H9 (cell line): ENCODE data around the gene CHN1. TPM values are rescaled to one million over a fixed set of nuclear protein-coding genes. Genes with fewer than 3 reads are reported as not detected.

Experiments
- DNase-seq: peaks from one replicate; pipeline ENCODE4 v3.0.0-alpha.2; 2017
- H2AFZ ChIP-seq: one replicate; pipeline ENCODE4 v1.6.1; 2013; ENCODE audit warnings: mild to moderate bottlenecking, low read length, control low read depth, moderate library complexity
- H2AK5ac ChIP-seq: 2 replicates; pipeline ENCODE4 v1.6.1; 2013; ENCODE audit warnings: low read length, control low read depth, mixed read lengths; ENCODE audit not compliant: insufficient read length
- H2BK120ac ChIP-seq: one replicate; pipeline ENCODE4 v1.6.1; 2013; ENCODE audit warnings: low read depth, mild to moderate bottlenecking, low read length, control low read depth, inconsistent platforms; ENCODE audit not compliant: poor library complexity, severe bottlenecking
- H2BK12ac ChIP-seq: 2 replicates; pipeline ENCODE4 v1.6.1; 2013; ENCODE audit warnings: low read length, control low read depth, mixed read lengths, low read depth; ENCODE audit not compliant: insufficient read length
- H2BK15ac ChIP-seq: 2 replicates; pipeline ENCODE4 v1.6.1; 2013; ENCODE audit warnings: low read depth, low read length, control low read depth
- H2BK20ac ChIP-seq: one replicate; pipeline ENCODE4 v1.6.1; 2013; ENCODE audit warnings: low read depth, mild to moderate bottlenecking, low read length, control low read depth, inconsistent platforms; ENCODE audit not compliant: poor library complexity, severe bottlenecking
- H2BK5ac ChIP-seq: 2 replicates; pipeline ENCODE4 v1.6.1; 2013; ENCODE audit warnings: low read length, control low read depth, mixed read lengths; ENCODE audit not compliant: insufficient read length
- H3K14ac ChIP-seq: 2 replicates; pipeline ENCODE4 v1.6.1; 2013; ENCODE audit warnings: low read length, control low read depth; ENCODE audit not compliant: insufficient read depth
- H3K18ac ChIP-seq: 2 replicates; pipeline ENCODE4 v1.6.1; 2013; ENCODE audit warnings: low read depth, mild to moderate bottlenecking, mixed read lengths, low read length, control low read depth; ENCODE audit not compliant: insufficient read length
- H3K23ac ChIP-seq: 2 replicates; pipeline ENCODE4 v1.6.1; 2013; ENCODE audit warnings: low read length, control low read depth, mixed read lengths, low read depth; ENCODE audit not compliant: insufficient read length
- H3K23me2 ChIP-seq: 2 replicates; pipeline ENCODE4 v1.6.1; 2013; ENCODE audit warnings: low read depth, mild to moderate bottlenecking, mixed read lengths, low read length, control low read depth; ENCODE audit not compliant: insufficient read length, poor library complexity, severe bottlenecking
- H3K27ac ChIP-seq: 2 replicates; pipeline ENCODE4 v1.5.1; 2013; ENCODE audit warnings: low read length, control low read depth, mixed read lengths, low read depth; ENCODE audit not compliant: insufficient read length
- H3K27me3 ChIP-seq: 2 replicates; pipeline ENCODE4 v1.6.1; 2013; ENCODE audit warnings: low read length, control low read depth, inconsistent platforms; ENCODE audit not compliant: insufficient read depth
- H3K4ac ChIP-seq: 2 replicates; pipeline ENCODE4 v1.6.1; 2013; ENCODE audit warnings: low read depth, mild to moderate bottlenecking, control low read depth, inconsistent platforms, low read length, moderate library complexity
- H3K4me1 ChIP-seq: 2 replicates; pipeline ENCODE4 v1.6.1; 2013; ENCODE audit warnings: low read length, control low read depth, inconsistent platforms; ENCODE audit not compliant: insufficient read depth
- H3K4me2 ChIP-seq: 2 replicates; pipeline ENCODE4 v1.6.1; 2013; ENCODE audit warnings: low read length, control low read depth, mixed read lengths; ENCODE audit not compliant: insufficient read length, insufficient read depth
- H3K56ac ChIP-seq: 2 replicates; pipeline ENCODE4 v1.6.1; 2013; ENCODE audit warnings: low read depth, mild to moderate bottlenecking, mixed read lengths, low read length, control low read depth; ENCODE audit not compliant: insufficient read length
- H3K79me1 ChIP-seq: 2 replicates; pipeline ENCODE4 v1.6.1; 2013; ENCODE audit warnings: low read depth, mild to moderate bottlenecking, moderate library complexity, low read length, control low read depth, inconsistent platforms; ENCODE audit not compliant: insufficient read depth, poor library complexity, severe bottlenecking
- H3K79me2 ChIP-seq: 2 replicates; pipeline ENCODE4 v1.6.1; 2013; ENCODE audit warnings: low read length, control low read depth, inconsistent platforms; ENCODE audit not compliant: insufficient read depth
- H3K9ac ChIP-seq: 2 replicates; pipeline ENCODE4 v1.6.1; 2013; ENCODE audit warnings: low read length, control low read depth, mixed read lengths; ENCODE audit not compliant: insufficient read length; ENCODE audit errors: extremely low read depth
- H3K9me3 ChIP-seq: one replicate; pipeline ENCODE4 v1.6.1; 2013; ENCODE audit warnings: low read depth, low read length, inconsistent platforms; ENCODE audit not compliant: control insufficient read depth
- H3T11ph ChIP-seq: one replicate; pipeline ENCODE4 v1.6.1; 2013; ENCODE audit warnings: mild to moderate bottlenecking, low read length, control low read depth, inconsistent platforms
- H4K20me1 ChIP-seq: one replicate; pipeline ENCODE4 v1.6.1; 2013; ENCODE audit not compliant: control insufficient read depth, insufficient read length, insufficient read depth
- H4K5ac ChIP-seq: 2 replicates; pipeline ENCODE4 v1.6.1; 2013; ENCODE audit warnings: low read depth, mild to moderate bottlenecking, mixed read lengths, low read length, control low read depth; ENCODE audit not compliant: insufficient read length
- H4K8ac ChIP-seq: replicated peaks from 2 replicates; pipeline ENCODE4 v1.6.1; 2013; ENCODE audit warnings: low read length, control low read depth, mixed read lengths, low read depth; ENCODE audit not compliant: insufficient read length
- H4K91ac ChIP-seq: 2 replicates; pipeline ENCODE4 v1.6.1; 2013; ENCODE audit warnings: low read depth, mild to moderate bottlenecking, moderate library complexity, mixed read lengths, low read length, control low read depth; ENCODE audit not compliant: insufficient read length
- H3K27ac Mint-ChIP-seq, 3 experiments: 2 replicates in 2 of 3; 3 replicates in 1 of 3; pipeline ENCODE4 v1.8.0; 2020 to 2021; ENCODE audit warnings: mixed read lengths in 3 of 3, mild to moderate bottlenecking in 1 of 3, moderate library complexity in 1 of 3
- H3K27me3 Mint-ChIP-seq: 2 replicates; pipeline ENCODE4 v1.8.0; 2021; ENCODE audit warnings: low read depth, mild to moderate bottlenecking, moderate library complexity, mixed read lengths
- H3K36me3 Mint-ChIP-seq, 3 experiments: 2 replicates in 2 of 3; 3 replicates in 1 of 3; pipeline ENCODE4 v1.8.0; 2020 to 2021; ENCODE audit warnings: low read depth in 3 of 3, mixed read lengths in 3 of 3; ENCODE audit not compliant: insufficient read depth in 1 of 3
- H3K4me1 Mint-ChIP-seq, 2 experiments: 2 replicates each; pipeline ENCODE4 v1.8.0; 2020; ENCODE audit warnings: mixed read lengths in 2 of 2
- H3K4me3 Mint-ChIP-seq, 2 experiments: 2 replicates in 1 of 2; 3 replicates in 1 of 2; pipeline ENCODE4 v1.8.0; 2020 to 2021; ENCODE audit warnings: mild to moderate bottlenecking in 2 of 2, mixed read lengths in 2 of 2, moderate library complexity in 1 of 2
- H3K9me3 Mint-ChIP-seq, 2 experiments: 2 replicates in 1 of 2; 3 replicates in 1 of 2; pipeline ENCODE4 v1.8.0; 2020; ENCODE audit warnings: mild to moderate bottlenecking in 2 of 2, mixed read lengths in 2 of 2, moderate library complexity in 1 of 2
- CTCF ChIP-seq: fragments of 200-600 bp; sonication (generic); conservative IDR thresholded peaks from 3 replicates; pipeline ENCODE4 v1.8.0; 2021; ENCODE audit warnings: antibody characterized with exemption, mild to moderate bottlenecking
- WGBS: extraction: QIAGEN DNeasy Blood & Tissue Kit; methylation state at CpG from one replicate; pipeline ENCODE4 v1.1.7; 2013; ENCODE audit warnings: missing lambda C conversion rate, low lambda C conversion rate, mixed read lengths; ENCODE audit not compliant: insufficient read length; ENCODE audit errors: extremely low coverage; 5-methylcytosine and 5-hydroxymethylcytosine counted together
- total RNA-seq: library from RNA; stranded (reverse); gene quantifications from 2 replicates; pipeline ENCODE4 v1.2.1, GENCODE V29; 2021

CHN1 gene
- total RNA-seq, 1 experiment from 2014 or later: 33.9 TPM

GRCh38 chr2:174752403-174753037 is 252.7 kb downstream of the CHN1 start:
- Histone ChIP-seq H3K23ac (no peak overlapping the region), H2AFZ (no peak overlapping the region), H4K91ac (no peak overlapping the region), H3K4ac (no peak overlapping the region), H3K9ac (no peak overlapping the region), H3K79me2 (no peaks in the 10 kb centered on the region), H4K5ac (no peak overlapping the region), H2BK15ac (no peak overlapping the region), H3K4me1 (peaks cover 2% of the 10 kb centered on the region; the same call in 1 of the 2 replicates), H2BK12ac (no peak overlapping the region), H4K8ac (no peak overlapping the region), H3K14ac (no peak overlapping the region), H3K27ac (no peak overlapping the region), H3K27me3 (no peaks in the 10 kb centered on the region), H2BK120ac (no peak overlapping the region), H2BK5ac (no peak overlapping the region), H2AK5ac (no peak overlapping the region), H3K9me3 (no peaks in the 10 kb centered on the region), H3K4me2 (no peak overlapping the region), H2BK20ac (no peak overlapping the region), H3K79me1 (no peaks in the 10 kb centered on the region), H3T11ph (no peak overlapping the region), H3K18ac (no peak overlapping the region), H3K23me2 (no peaks in the 10 kb centered on the region), H4K20me1 (no peaks in the 10 kb centered on the region), H3K56ac (no peak overlapping the region)
- no CpG with 5 or more reads among the region's 4 CpGs for WGBS
- TF ChIP-seq CTCF: no peak
- DNase-seq: no peak
- no peak overlapping the region for H3K27ac Mint-ChIP-seq
- H3K9me3 Mint-ChIP-seq: no peaks in the 10 kb centered on the region
- H3K36me3 Mint-ChIP-seq: no peaks in the 10 kb centered on the region; a peak in 1 of 7 replicates
- H3K4me1 Mint-ChIP-seq: peaks cover 17 to 27% of the 10 kb centered on the region in 2 experiments
- H3K27me3 Mint-ChIP-seq: no peaks in the 10 kb centered on the region
- H3K4me3 Mint-ChIP-seq: no peak overlapping the region
